ENCODE measurements around the gene FYB1. TPM values are rescaled to one million over a fixed set of nuclear protein-coding genes. Genes with fewer than 3 reads are reported as not detected.

FYB1 gene
- total RNA-seq, 1 experiment from 2014 or later, result not detected

GRCh38 chr5:39228596-39228995 lies 9.2 kb upstream of the FYB1 start:
- no peak for DNase-seq (ENCODE audit: low spot score)
- Histone ChIP-seq H3K4me3 (ENCODE audit: low read depth, low read length, poor library complexity, severe bottlenecking) (no peak overlapping the region), H3K27me3 (replicated peaks; ENCODE audit: insufficient read depth, low read depth, low read length, poor library complexity) (no peaks in the 10 kb centered on the region), H3K27ac (ENCODE audit: low read depth, low read length, poor library complexity, severe bottlenecking) (no peak overlapping the region), H3K9me3 (ENCODE audit: low read depth, low read length, poor library complexity, severe bottlenecking) (no peaks in the 10 kb centered on the region), H3K4me1 (ENCODE audit: insufficient read depth, low read length, poor library complexity, severe bottlenecking) (no peaks in the 10 kb centered on the region), H3K36me3 (ENCODE audit: insufficient read depth, low read length, poor library complexity, severe bottlenecking) (no peaks in the 10 kb centered on the region)
- no TSS peak for BruUV-seq (replicated peaks)
- intact Hi-C loops (cut with micrococcal nuclease; ENCODE audit: unreplicated experiment), result no loop called here
- ChIA-PET CTCF (no interaction called here), POLR2A (ENCODE audit: low non-redundant PET) (no interaction called here)
- TF ChIP-seq EZH2 (IDR thresholded peaks at IDR 0.05; ENCODE audit: borderline replicate concordance, low read depth, low read length, poor library complexity, severe bottlenecking) (no peak), CTCF (conservative IDR thresholded peaks at IDR 0.05; ENCODE audit: low read depth, low read length) (no peak)

- H3K27ac ChIP-seq (ENCODE audit: low read depth, low read length, poor library complexity, severe bottlenecking), result no peak overlapping the region
- H3K36me3 ChIP-seq (ENCODE audit: insufficient read depth, low read length, poor library complexity, severe bottlenecking), result no peaks in the 10 kb centered on the region
- TF ChIP-seq EZH2 (IDR thresholded peaks at IDR 0.05; ENCODE audit: borderline replicate concordance, low read depth, low read length, poor library complexity, severe bottlenecking) (no peak), CTCF (conservative IDR thresholded peaks at IDR 0.05; ENCODE audit: low read depth, low read length) (no peak)
- ChIA-PET CTCF (no interaction called here), POLR2A (ENCODE audit: low non-redundant PET) (no interaction called here)
- H3K4me3 ChIP-seq (ENCODE audit: low read depth, low read length, poor library complexity, severe bottlenecking), result no peak overlapping the region
- DNase-seq (ENCODE audit: low spot score), result no peak
- H3K27me3 ChIP-seq (replicated peaks; ENCODE audit: insufficient read depth, low read depth, low read length, poor library complexity), result no peaks in the 10 kb centered on the region
- intact Hi-C loops (cut with micrococcal nuclease; ENCODE audit: unreplicated experiment), result no loop called here
- no peaks in the 10 kb centered on the region for H3K4me1 ChIP-seq (ENCODE audit: insufficient read depth, low read length, poor library complexity, severe bottlenecking)
- no TSS peak for BruUV-seq (replicated peaks)
- H3K9me3 ChIP-seq (ENCODE audit: low read depth, low read length, poor library complexity, severe bottlenecking), result no peaks in the 10 kb centered on the region
Observed at GRCh38 chr5:39226558-39226957, 7.2 kb upstream of the FYB1 start.

GRCh38 chr5:39226100-39226451 lies 6.7 kb upstream of the FYB1 start:
- Histone ChIP-seq H3K36me3 (ENCODE audit: insufficient read depth, low read length, poor library complexity, severe bottlenecking) (no peaks in the 10 kb centered on the region), H3K4me3 (ENCODE audit: low read depth, low read length, poor library complexity, severe bottlenecking) (no peak overlapping the region), H3K27me3 (replicated peaks; ENCODE audit: insufficient read depth, low read depth, low read length, poor library complexity) (no peaks in the 10 kb centered on the region), H3K27ac (ENCODE audit: low read depth, low read length, poor library complexity, severe bottlenecking) (no peak overlapping the region), H3K4me1 (ENCODE audit: insufficient read depth, low read length, poor library complexity, severe bottlenecking) (no peaks in the 10 kb centered on the region), H3K9me3 (ENCODE audit: low read depth, low read length, poor library complexity, severe bottlenecking) (no peaks in the 10 kb centered on the region)
- no peak for DNase-seq (ENCODE audit: low spot score)
- CTCF ChIA-PET, result no interaction called here
- POLR2A ChIA-PET (ENCODE audit: low non-redundant PET), result no interaction called here
- TF ChIP-seq CTCF (conservative IDR thresholded peaks at IDR 0.05; ENCODE audit: low read depth, low read length), result no peak
- TF ChIP-seq EZH2 (IDR thresholded peaks at IDR 0.05; ENCODE audit: borderline replicate concordance, low read depth, low read length, poor library complexity, severe bottlenecking), result no peak
- intact Hi-C loops (cut with micrococcal nuclease; ENCODE audit: unreplicated experiment), result no loop called here
- no TSS peak for BruUV-seq (replicated peaks)

All from A673 (cell line).